Purkinje cell (primary cell): ENCODE results near the gene SMPD4. TPM values are rescaled to one million over a fixed set of nuclear protein-coding genes. Genes with fewer than 3 reads are reported as not detected.

Experiments
- polyA plus RNA-seq: library from polyadenylated mRNA; unstranded; fragments of >200 nt; fragmentation: Nextera tagmentation; gene quantifications from 2 replicates; pipeline ENCODE4 v1.2.1, GENCODE V29; 2014

SMPD4 gene, protein sequence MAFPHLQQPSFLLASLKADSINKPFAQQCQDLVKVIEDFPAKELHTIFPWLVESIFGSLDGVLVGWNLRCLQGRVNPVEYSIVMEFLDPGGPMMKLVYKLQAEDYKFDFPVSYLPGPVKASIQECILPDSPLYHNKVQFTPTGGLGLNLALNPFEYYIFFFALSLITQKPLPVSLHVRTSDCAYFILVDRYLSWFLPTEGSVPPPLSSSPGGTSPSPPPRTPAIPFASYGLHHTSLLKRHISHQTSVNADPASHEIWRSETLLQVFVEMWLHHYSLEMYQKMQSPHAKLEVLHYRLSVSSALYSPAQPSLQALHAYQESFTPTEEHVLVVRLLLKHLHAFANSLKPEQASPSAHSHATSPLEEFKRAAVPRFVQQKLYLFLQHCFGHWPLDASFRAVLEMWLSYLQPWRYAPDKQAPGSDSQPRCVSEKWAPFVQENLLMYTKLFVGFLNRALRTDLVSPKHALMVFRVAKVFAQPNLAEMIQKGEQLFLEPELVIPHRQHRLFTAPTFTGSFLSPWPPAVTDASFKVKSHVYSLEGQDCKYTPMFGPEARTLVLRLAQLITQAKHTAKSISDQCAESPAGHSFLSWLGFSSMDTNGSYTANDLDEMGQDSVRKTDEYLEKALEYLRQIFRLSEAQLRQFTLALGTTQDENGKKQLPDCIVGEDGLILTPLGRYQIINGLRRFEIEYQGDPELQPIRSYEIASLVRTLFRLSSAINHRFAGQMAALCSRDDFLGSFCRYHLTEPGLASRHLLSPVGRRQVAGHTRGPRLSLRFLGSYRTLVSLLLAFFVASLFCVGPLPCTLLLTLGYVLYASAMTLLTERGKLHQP
- 3.1 and 3.2 TPM in 2 replicates for polyA plus RNA-seq

DNA sequence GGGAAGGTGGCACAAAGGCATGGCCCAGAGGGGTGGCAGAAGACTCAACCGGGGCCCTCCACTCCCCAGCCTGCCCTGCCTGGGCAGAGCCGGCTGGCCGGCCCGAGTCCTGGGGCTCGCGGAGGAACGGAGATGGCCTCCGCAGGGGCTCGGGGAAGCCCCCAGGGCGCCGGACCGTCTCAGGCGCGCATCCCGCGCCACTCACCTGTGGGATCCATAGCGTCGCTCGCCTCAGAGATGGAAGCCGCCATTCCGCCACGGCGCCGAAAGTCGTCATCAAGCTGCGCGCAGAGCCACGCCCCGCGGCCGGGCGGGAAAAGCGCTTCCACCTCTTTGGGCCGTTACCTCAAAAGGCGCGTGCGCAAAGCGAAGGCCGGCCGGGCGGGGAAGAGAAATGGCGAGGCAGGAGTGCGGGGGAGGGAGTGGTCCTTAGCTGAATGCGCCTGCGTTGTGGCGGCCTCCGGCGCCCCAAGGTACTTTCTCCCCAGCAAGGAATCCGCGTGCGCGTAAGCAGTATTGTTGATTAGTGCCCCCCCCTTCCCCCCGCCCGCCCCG is at the start of gene SMPD4:
Gene SMPD4 (minus strand): TSS at position 278 of the 555 bp plus-strand sequence. CDS start 5,010 bp downstream, outside the sequence.

DNA sequence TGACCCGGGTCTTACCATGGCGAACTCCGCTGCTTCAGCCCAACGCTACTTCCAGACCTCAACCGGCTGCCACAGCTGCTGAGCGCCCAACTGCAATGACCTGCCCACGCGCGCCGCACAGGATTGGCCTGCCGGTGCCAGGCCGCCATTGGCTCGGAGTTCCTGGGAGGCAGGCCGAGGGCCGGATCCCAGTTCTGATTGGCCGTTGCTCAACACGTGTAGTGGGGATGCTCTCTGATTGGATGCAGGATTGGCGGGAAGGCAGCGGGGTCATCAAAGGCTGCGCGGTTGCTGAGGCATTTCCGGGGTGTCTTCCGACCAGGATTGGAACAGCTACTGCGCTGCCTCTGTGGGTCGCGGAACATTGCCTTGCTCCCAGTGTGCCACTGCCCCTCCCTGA is 16.9 kb upstream of the SMPD4 start, which contains the start of gene TUBA3E:
Gene TUBA3E (minus strand): TSS at position 97 of the 400 bp plus-strand sequence. CDS start 79 bp downstream, at position 18.

DNA sequence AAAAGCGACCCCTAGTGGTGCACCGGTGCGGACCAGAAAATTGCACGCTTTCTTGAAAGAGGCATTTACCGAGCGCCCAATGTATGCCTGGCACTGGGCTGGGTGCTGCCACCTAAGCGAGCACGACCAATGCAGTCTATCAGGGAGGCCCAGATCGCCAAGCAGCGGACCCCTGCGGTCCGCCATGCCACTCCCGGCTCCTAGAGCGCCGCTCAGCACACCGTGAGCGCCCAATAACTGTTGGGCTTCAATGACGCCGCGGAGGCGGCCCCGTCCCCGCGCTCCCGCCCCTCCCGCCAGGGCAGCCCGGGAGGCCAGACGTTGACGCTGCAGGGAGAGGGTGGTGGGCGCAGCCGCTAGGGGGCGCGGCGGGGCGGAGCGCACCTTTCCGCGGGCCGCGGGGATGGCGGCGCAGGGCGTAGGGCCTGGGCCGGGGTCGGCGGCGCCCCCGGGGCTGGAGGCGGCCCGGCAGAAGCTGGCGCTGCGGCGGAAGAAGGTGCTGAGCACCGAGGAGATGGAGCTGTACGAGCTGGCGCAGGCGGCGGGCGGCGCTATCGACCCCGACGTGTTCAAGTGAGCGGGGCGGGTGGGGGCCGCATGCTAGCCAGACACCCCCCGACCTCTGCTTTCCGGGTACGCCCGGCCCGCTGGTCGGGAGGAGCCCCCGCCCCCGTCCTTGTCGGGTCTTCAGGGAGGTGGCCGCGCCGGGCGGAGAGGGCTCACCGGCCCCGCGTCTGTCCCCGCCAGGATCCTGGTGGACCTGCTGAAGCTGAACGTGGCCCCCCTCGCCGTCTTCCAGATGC is 679 bp upstream of the SMPD4 start, which contains the start of gene MZT2B:
Gene MZT2B (plus strand): TSS at position 383 of the 803 bp plus-strand sequence. CDS start 21 bp downstream, at position 404.

DNA sequence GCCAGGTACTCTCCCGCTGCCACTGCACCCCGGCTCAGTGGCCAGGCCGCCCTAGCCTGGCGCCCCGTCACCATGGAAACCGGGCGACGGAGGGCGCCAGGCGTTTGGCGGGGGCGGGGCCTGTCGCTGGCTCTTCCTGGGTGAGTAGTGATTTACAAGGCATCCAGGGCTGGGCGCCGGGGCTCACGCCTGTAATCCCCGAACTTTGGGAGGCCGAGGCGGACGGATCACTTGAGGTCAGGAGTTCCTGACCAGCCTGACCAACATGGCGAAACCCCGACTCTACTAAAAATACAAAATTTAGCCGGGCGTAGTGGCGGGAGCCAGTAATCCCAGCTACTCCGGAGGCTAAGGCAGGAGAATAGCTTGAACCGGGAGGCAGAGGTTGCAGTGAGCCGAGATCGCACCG is 36.4 kb downstream of the SMPD4 start, which contains the start of gene CCDC74B:
Gene CCDC74B (minus strand): TSS at position 107 of the 409 bp plus-strand sequence. CDS start 116 bp downstream, outside the sequence.

GRCh38 chr2:130129120-130129829 is 52.1 kb downstream of the SMPD4 start, which contains the start of gene POTEF:
Gene POTEF, minus strand, starts transcription at chr2:130129222. Its CDS starts 8,707 bp downstream, at chr2:130120515.

Other genes starting within 250 kb of the SMPD4 start
- 2.8 TPM in 1 of 2 replicates, not detected in the other for gene RAB6C, start 201.9 kb downstream of the SMPD4 start, polyA plus RNA-seq
- gene POTEF, start 52.4 kb downstream of the SMPD4 start, polyA plus RNA-seq: not detected in 2 replicates
- gene CCDC74B, start 36.5 kb downstream of the SMPD4 start, polyA plus RNA-seq: 0.92 TPM in 1 of 2 replicates, not detected in the other
- gene MZT2B, start 660 bp upstream of the SMPD4 start, polyA plus RNA-seq: 11.4 and 16.2 TPM in 2 replicates
- gene TUBA3E, start 16.8 kb upstream of the SMPD4 start, polyA plus RNA-seq: 0.20 TPM in 1 of 2 replicates, not detected in the other
- 26.8 and 62.4 TPM in 2 replicates for gene IMP4, start 161.3 kb upstream of the SMPD4 start, polyA plus RNA-seq
- 3.3 and 4.4 TPM in 2 replicates for gene PTPN18, start 174.5 kb upstream of the SMPD4 start, polyA plus RNA-seq